Retinal pigment epithelial cell (primary cell): ENCODE results near the gene BDH1.
"Not testable (repeated sequence)": the region's sequence is repeated elsewhere in the genome, so short reads cannot be mapped to it uniquely, and the experiment has no call there.

Experiments used
- DNase-seq: peaks from one replicate; pipeline ENCODE4 v3.0.0-alpha.2; 2010; ENCODE audit warnings: low read depth
- H3K4me3 ChIP-seq: 2 replicates; pipeline ENCODE4 v1.5.1; 2011; ENCODE audit warnings: mild to moderate bottlenecking, low read length, control low read depth, moderate library complexity
- TF ChIP-seq, protein P1 (sequence below): conservative IDR thresholded peaks from 2 replicates; pipeline ENCODE4 v1.5.1; 2011; ENCODE audit warnings: low read depth, low read length, control low read depth, inconsistent platforms

BDH1 gene, protein sequence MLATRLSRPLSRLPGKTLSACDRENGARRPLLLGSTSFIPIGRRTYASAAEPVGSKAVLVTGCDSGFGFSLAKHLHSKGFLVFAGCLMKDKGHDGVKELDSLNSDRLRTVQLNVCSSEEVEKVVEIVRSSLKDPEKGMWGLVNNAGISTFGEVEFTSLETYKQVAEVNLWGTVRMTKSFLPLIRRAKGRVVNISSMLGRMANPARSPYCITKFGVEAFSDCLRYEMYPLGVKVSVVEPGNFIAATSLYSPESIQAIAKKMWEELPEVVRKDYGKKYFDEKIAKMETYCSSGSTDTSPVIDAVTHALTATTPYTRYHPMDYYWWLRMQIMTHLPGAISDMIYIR

DNA sequence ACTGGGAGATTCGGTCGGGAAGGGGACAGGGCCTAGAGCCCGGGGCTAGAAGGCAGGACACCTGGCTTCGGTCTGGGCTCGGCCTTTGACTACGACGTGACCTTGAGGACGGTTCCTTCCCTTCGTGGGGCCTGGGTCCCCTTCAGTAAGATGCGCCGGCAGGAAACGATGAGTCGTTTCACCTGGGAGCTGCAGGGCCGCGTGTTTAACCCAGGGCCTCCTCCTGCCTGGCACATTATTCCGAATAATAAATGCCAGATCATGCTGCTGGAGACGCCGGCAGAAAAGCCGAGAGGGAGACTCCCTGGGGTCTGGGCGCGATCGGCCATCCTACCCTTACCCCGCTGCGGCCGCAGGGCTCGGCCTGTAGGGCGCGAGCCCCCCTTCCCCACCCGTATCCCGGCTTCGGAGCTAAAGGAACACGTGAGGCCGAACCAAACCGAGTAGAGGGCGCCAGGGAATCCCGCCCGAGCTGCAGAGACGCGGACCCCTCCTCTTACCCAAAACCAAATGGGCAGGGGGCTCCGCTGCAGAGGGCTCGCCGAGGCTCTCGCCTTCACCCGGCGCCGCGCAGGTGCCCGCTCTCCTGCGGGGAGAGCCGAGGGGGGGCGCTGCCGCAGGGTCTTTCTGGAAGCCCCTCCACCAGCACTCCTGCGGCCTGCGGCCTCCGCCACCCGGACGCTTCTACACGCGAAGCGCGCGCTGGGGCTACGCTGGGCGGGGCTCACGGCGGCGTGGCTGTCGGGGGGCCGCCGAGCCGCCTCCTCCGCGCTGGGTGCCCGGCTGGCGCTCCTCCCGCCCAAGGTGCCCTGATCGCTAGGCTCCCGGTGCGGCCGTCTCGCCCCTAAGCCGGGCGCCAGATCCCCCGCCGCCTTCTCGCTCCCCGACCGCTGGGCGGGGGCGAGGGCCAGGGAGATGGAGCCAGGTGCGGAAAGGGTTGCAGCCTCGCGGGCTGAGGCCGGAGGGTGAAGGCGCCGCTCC lies at the start of gene BDH1:
TSS of gene BDH1 (minus strand) at position 688 of the 981 bp plus-strand sequence. CDS start 9,525 bp downstream, outside the sequence.
- TF ChIP-seq, protein P1, sequence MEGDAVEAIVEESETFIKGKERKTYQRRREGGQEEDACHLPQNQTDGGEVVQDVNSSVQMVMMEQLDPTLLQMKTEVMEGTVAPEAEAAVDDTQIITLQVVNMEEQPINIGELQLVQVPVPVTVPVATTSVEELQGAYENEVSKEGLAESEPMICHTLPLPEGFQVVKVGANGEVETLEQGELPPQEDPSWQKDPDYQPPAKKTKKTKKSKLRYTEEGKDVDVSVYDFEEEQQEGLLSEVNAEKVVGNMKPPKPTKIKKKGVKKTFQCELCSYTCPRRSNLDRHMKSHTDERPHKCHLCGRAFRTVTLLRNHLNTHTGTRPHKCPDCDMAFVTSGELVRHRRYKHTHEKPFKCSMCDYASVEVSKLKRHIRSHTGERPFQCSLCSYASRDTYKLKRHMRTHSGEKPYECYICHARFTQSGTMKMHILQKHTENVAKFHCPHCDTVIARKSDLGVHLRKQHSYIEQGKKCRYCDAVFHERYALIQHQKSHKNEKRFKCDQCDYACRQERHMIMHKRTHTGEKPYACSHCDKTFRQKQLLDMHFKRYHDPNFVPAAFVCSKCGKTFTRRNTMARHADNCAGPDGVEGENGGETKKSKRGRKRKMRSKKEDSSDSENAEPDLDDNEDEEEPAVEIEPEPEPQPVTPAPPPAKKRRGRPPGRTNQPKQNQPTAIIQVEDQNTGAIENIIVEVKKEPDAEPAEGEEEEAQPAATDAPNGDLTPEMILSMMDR: no peak
- peak within 1 kb of the TSS; percentile 82 for H3K4me3 ChIP-seq
- no peak for DNase-seq

DNA sequence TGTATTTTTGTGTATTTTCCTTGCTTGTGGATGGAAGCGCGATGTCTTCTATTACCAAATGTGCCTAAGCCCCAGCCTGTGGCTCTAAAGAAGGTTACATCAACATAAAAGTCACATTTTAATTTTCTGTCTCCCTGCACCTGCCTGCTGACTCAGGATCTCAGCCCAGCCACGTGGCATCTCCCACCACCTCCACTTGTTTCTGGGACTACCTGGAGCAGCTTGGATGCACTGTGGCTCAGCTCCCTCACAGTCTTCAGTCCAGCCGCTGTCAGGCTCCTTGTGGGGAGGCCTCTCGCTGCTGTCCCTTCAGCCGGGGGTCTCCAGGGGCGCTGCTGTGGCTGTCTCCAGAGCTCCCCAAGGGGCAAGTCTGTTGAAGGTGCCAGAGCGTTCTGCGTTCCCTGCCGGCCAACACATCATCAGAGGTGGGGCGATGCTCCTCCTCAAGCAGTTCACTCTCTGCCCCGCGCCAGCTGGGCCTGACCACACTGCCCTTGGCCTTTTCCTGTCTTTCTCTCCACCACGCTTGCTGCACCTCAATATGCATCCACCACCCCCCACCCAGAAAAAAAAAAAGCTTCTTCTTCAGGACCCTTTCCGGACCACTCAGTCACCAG lies 47.7 kb upstream of the BDH1 start:
- no peak for DNase-seq
- TF ChIP-seq, protein P1: no peak
- H3K4me3 ChIP-seq: no peak overlapping the region

DNA sequence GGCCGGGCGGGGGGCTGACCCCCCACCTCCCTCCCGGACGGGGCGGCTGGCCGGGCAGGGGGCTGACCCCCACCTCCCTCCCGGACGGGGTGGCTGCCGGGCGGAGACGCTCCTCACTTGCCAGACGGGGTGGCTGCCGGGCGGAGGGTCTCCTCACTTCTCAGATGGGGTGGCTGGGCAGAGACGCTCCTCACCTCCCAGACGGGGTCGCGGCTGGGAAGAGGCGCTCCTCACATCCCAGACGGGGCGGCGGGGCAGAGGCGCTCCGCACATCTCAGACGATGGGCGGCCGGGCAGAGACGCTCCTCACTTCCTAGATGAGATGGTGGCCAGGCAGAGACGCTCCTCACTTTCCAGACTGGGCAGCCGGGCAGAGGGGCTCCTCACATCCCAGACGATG lies 46.6 kb upstream of the BDH1 start:
- not testable (repeated sequence) for DNase-seq, H3K4me3 ChIP-seq

DNA sequence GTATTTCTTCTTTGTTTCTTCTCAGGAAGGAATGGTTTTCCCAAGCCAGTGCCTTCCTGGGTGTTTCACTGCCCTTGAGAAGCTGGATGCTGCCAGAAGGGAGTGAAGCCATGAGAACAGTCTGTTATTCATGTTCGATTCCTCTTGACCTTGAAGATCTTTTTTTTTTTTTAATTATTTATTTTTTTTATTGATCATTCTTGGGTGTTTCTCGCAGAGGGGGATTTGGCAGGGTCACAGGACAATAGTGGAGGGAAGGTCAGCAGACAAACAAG lies 45.7 kb upstream of the BDH1 start:
- not testable (repeated sequence) for H3K4me3 ChIP-seq, DNase-seq

DNA sequence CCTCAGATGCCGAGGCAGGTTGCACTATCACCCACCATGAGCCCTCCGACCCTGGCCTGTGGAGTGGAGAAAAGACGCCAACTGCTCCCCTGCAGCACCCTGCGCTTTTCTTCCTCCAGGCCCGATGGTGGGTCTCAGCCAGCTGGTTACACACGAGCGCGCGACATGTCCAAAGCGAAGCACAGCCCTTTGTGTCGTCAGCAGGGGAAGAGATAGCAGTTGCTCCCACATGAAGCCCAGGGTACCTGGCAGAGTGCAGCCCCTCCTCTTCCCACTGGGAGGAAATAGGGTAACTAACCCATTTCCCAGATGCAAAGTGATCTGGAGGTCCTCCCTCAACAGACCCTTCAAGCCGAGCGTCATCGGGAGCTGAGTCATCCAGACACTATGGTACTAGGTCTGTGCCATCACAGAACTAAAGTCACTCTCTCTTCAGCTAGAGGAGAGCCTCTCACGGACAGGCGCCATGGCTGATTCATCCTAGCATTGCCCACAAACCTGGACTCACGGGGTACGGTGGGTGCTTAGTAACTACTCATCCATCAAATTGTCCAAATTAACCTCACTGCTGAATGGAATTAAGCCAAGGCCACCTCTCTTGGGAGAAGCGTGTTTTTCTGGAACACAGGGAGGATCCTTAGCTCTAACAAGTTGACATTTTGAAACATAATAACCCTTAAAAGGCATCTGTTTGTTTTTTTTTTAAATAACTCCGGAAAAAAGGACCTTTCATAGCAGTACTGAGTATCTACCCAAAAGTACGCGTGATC lies 45.2 kb upstream of the BDH1 start:
- H3K4me3 ChIP-seq: no peak overlapping the region
- TF ChIP-seq, protein P1: no peak
- DNase-seq: no peak

DNA sequence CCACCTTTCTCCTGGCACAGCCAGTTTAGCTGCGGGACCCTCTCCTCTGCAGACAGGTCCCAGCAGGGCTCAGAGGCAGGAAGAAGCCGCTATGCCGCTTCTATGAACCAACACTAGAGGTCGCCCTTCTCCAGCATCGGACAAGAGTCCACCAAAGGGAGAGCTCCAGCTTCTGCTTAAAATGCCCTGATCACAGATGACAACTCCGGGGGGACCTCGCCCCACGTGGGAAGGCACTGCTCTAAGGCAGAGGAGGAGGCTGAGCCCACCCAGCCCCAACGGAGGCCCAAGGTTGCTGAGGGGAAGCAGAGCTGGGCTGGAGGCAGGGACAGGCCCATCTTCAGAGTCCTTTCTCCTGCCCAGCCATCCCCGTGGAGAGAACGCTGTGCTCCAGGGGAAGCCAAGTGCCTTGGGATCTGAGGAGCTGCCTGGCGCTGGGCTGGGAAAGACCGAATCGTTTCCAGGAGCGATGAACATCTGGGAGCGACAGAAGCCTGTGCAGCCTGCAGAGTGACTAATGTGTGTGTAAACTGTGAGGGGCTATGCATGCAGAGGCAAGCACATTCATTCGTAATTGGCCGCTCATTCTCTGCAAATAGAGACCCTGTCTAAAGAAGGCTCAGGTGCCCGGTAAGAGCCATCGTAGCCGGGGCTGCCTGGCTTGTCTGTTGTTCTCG lies 43.5 kb upstream of the BDH1 start:
- peak; percentile 18 for DNase-seq
- TF ChIP-seq, protein P1: peak; percentile 88
- peak overlapping the region; percentile 21 for H3K4me3 ChIP-seq

DNA sequence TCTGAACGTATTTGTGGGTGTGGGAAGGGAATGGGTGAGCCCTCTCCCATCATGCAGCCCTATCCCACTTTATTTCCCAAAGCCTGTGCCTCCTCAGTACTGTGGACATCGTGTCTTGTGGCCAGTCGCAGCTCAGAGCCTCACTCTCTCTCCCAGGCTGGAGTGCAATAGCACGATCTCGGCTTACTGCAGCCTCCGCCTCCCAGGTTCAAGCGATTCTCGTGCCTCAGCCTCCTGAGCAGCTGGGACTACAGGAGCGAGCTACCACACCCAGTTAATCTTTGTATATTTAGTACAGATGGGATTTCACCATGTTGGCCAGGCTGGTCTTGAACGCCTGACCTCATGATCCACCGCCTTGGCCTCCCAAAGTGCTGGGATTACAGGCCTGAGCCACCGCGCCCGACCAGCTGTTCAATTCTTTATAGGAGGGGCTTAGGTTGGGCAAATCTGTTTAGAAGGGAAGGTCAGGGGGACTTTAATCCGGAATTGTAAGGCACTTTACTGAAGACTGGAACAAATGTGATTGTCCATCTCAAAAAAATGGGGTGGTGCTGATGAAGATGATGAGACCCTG lies 42.7 kb upstream of the BDH1 start:
- H3K4me3 ChIP-seq: no peak overlapping the region
- TF ChIP-seq, protein P1: no peak
- DNase-seq: no peak
